Amniotic epithelial cell (primary cell): ENCODE results near the gene CLEC19A.
"Not testable (repeated sequence)": the region's sequence is repeated elsewhere in the genome, so short reads cannot be mapped to it uniquely, and the experiment has no call there.

Experiments
- DNase-seq: peaks from one replicate; pipeline ENCODE4 v3.0.0-alpha.2; 2010; ENCODE audit warnings: low read depth

Gene CLEC19A

GRCh38 chr16:19286827-19287226, 1.3 kb downstream of the CLEC19A start:
- DNase-seq: no peak

- no peak for DNase-seq
Observed at GRCh38 chr16:19287241-19287640, 1.7 kb downstream of the CLEC19A start.

DNA sequence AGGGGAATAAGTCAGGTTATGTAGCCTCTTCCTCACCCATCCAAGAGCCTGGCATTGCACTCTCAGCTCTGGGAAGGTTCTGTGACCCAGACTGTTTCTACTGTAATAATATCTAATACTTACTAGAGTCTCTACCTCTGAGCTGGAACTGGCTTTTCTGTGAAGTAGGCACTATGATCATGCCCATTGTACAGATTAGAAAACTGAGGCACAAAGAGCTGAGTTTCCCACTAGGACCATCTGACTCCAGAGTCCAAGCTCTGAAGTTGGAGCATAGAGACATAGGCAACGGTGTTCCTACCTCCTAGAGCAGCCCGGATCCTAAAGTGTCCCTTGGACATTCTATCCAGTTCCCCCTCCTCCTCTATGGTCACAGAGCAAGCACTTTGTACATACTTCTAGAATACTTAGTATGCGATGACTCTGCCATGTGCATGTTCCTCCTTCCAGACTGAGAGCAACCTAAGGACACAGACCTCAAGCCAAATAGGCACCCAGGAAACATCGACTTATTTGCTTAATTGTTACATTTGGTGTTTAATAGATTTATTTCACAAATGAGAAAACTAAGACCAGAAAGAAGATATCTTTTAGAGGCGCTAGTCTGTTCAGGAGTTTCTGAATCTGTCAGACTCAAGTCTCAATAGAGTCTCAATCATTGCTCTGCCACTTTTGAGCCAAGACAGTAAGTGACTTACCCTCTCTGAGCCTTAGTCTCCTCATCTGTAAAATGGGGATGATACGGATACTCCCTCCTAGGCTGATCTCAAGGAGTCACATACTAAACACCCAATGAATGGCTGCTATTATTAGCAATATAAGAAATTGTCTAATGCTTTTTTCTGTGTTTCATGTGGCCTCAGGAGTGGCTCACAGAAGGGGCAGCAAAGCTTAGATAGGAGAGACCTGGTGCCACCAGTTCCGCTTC, 3.6 kb downstream of the CLEC19A start:
- DNase-seq: no peak

- DNase-seq: no peak
Observed at GRCh38 chr16:19289811-19290485, 4.4 kb downstream of the CLEC19A start.

DNA sequence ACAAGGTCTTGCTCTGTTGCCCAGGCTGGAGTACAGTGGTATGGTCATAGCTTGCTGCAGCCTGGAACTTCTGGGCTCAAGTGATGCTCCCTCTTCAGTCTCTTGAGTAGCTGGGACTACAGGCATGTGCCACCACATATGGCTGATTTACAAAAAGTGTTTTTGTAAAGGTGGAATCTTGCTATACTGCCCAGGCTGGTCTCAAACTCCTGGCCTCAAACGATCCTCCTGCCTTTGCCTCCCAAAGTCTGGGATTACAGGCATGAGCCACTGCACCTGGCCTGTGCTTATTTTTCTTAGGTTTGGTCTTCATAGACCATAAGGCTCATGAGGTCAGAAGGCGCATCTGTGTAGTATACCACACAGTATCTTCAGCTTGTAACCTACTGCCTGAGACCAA, 5.3 kb downstream of the CLEC19A start:
- DNase-seq: no peak

- no peak for DNase-seq
Observed at GRCh38 chr16:19291475-19291874, 5.9 kb downstream of the CLEC19A start.

DNA sequence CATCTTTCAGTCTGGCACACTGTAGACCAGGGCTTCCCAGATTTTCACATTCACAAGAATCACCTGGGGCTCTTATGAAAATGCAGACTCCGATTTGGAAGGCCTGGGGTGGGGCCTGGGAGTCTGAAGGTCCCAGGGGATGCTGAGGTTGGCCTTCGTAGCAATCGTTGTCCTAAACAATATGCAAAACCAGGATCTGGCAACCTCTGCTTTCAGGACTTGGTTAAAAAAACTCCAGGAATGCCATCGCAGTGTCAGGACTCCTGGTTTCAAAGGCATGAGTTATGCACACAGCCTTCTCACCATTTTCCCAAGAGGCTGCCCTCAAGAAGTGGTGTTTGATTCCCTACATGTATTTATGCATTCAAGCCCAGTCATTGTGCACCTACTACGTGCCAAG, 6.7 kb downstream of the CLEC19A start:
- DNase-seq: no peak

DNA sequence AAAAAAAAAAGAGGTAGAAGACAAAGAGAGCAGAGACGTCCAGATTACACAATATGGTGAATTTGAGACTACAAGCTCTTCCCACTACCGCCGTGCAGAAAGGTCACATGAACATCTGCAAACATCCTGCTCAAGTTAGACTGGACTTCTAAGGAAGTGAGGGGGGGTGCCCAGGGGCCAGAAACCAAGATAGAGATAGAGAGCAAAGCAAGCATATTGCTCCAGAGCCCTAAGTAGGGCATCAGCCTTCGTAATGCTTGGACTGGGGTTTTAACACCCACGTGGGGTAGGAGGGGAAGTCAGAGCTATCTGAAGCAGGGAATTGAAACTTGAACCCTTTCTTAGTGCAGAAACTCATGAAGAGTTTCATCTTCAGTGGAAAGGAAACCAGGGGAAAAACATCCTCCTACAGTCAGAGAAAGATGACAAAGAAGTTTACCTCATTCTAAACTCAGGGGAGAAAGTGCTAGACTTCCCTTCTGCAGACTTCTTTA, 8.7 kb downstream of the CLEC19A start:
- no peak for DNase-seq

GRCh38 chr16:19295393-19295792, 9.9 kb downstream of the CLEC19A start:
- DNase-seq: no peak

GRCh38 chr16:19297454-19297853, 11.9 kb downstream of the CLEC19A start:
- no peak for DNase-seq

GRCh38 chr16:19299565-19299964, 14.0 kb downstream of the CLEC19A start:
- no peak for DNase-seq

DNA sequence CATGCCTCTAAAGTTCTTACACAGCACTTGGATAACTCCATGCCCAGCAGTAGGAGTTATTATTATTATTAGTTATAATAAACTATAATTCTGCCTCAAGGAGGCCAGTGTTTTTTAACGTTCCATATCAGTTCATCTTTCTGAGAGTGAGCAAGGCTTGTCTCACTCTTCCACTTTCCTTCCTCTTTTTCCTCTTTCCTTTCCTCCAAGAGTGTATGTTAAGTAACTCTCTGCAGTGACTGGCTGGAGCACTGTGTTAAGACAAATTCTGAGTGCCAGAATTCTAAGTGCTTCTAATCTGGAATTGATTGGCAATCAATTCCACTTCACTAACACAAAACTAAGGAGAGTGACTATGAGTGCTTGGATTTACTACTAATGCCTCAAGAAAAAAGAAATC, 16.4 kb downstream of the CLEC19A start:
- DNase-seq: no peak

DNA sequence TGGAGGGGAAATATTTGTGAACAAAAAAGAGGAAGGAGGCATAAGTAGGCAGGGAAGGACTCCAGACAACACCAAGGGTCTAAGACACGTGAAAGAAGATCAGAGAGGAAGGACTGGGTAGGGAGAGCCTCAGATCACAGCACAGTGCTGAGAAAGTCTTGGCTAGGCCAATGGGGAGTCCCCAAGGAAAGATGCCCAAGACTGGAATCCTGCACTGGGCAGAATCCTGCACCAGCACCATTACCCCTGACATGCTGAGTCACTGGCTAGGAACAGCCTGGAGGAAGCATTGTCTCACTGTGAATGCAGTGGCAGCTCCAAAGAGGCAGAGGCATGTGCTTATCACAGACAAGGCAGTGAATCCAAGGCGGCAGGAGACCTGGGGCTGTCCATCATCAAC, 19.2 kb downstream of the CLEC19A start:
- DNase-seq: no peak

DNA sequence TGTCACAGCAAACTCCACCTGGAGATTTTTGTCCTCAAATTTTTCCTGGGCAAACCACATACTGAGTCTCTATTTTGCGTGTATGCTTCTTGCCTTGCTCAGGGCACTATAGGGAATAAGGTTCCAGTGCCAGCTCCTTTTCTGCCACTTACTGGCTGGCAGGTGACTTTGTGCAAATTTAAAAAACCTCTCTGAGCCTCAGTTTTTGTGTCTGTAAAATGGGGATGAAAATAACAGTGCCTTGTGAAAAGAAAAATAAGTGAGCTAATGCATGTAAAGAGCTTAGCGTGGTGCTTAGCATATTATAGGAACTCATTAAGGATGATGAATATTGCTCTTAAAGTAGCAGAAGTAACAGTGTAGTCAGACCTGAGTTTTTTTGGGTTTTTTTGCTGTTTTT, 19.9 kb downstream of the CLEC19A start:
- no peak for DNase-seq

DNA sequence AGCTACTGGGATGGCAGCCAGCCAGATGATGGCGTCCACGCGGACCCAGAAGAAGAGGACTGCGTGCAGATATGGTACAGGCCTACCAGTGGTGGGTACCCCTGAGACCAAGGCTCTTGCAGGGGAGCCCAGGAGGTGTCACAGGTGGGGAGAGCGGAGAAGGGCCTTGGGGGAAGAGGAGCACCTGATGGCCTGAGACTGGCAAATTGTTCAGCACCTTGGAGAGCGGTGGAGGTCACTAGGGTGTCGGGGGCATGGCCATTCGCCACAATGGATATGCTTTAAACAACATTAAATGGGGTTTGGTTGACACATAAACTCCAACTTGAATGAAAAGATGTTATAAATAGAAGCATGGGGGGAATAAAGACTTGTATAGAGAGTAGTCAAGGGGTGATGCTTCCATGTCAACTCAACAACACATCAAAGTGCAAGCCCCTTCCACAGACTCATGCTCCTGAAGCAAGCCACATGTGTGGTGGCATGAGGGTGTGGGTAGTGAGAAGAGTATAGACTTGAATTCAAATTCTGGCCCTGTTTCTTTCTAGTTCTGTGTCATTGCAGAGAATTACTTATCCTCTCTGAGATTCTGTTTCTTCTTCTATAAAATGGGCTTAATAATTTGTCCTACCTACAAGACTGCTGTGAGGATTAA, 22.2 kb downstream of the CLEC19A start:
- DNase-seq: no peak

DNA sequence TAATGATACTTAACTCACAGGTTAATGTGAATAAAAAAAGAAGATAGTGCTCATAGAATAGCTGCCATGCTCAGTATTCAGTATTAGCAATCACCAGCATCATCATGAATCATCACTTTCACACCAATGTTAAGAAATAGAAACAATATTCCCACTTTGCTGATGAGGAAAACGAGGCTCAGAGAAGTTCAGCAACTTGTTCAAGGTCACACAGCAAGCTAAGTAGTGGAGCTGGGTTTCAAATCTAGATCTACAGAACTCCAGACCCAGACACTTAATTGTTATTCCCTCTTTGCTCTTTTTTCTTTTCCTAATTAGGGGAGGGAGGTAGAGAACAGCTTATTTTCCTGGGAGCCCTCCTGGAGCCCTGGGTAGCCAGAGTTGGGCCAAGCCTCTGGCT, 22.9 kb downstream of the CLEC19A start:
- no peak for DNase-seq

- no peak for DNase-seq
Observed at GRCh38 chr16:19309178-19309577, 23.6 kb downstream of the CLEC19A start.

- no peak for DNase-seq
Observed at GRCh38 chr16:19314718-19315425, 29.3 kb downstream of the CLEC19A start.

DNA sequence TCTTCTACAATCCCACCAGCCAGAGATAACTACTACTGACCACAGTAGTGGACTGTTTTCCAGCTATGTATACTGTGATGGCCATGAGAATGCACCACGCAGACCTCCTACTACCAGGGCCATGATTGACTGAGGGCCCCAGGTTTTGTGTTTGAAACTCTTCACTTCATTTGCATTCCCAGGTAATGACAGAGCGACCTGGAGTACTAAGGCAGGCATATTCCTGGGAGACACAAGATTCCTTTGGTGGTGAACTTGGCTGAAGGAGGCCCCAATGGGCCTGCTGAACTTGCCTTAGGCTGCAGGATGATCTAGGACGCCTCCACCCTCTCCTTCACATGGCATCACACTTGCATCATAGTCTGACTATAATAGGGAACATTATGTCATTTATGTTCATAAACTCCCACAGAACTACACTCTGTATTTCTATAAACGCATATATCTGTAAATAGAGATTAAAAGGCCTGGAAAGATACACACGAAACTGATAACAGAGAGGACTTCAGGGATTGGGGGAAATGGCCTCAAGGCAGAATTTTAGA, 30.4 kb downstream of the CLEC19A start:
- no peak for DNase-seq

DNA sequence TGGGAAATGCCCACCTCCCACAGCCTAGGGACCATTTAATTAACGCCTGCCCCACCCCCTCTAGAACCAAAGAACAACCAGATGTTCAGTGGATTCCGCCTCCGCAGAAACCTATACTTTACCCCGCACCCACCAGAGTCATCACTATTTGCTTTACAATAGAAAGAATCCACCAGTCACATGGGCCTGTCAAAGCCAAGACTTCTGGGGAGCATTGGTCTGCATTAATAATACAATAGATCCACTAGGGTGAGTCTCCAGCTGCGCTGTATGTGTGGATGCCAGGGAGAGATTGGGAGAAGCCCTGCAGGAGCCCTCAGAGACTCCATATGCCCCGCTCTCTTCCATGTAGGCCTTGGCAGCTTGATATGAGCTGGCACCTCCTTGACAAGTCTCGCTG, 31.3 kb downstream of the CLEC19A start:
- no peak for DNase-seq

DNA sequence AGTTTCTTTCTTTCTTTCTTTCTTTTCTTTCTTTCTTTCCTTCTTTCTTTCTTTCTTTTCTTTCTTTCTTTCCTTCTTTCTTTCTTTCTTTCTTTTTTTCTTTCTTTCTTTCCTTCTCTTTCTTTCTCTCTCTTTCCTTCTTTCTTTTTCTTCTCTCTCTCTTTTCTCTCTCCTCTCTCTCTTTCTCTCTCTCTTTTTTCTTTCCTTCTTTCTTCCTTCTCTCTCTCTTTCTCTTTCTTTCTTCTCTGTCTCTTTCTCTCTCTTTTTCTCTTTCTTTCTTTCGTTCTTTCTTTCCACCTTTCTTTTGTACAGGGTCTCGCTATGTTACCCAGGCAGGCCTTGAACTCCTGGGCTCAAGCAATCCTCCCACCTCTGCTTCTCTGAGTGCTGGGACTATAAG, 35.7 kb downstream of the CLEC19A start:
- not testable (repeated sequence) for DNase-seq

DNA sequence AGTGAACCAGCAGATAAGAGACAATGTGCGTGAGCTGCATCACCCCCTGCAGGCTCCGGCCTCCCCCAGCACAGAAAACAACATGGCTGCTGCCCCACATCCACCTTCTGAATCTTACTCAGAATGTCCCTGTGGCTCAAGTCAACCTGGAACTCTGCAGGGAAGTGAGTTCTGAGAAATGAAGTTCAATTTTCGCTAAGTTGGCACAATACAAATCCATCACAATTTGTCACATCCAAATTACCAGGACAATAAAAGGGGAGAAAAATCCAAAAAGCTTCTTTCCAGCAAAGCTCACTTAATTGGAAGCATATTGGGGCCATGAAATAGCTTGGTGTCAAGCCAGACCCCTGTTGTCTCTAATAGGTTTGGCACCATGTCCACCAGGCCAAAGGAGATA, 38.1 kb downstream of the CLEC19A start:
- no peak for DNase-seq
